ENCODE measurements around the gene USP10. TPM values are rescaled to one million over a fixed set of nuclear protein-coding genes. Genes with fewer than 3 reads are reported as not detected.

USP10 gene
- total and polyA plus RNA-seq, 4 donors: 28.2 to 46.1 (median 42.0) TPM

DNA sequence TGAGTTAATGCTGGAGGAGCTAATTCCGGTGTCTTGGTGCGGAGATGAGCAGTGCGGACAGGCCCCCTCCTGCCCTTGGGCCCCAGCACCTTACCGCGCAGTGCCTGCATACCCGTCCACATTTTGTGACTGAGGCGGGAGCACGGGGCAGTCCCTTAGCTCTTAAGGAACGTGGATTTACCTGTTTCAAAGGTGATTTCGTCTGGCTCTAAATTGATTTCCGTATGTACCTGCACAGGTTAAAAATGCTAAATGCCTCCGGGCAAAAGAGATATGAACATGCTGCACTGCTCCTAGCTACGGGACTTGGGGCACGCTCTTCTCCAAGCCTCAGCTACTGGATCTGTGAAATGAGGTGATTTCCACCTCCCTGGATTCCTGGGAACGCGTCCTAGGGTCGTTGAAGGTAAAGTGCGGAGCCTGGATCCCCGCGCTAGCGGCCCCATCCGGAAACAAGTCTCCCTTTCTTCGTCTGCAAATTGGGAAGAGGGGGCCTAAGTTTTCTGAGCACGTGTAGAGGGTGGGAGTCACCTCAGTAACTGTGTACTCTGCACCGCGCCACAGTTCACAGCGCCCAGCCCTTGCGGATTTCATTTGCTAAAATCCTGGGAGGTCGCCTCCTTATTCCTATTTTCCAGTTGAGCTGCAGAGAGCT, 119.3 kb downstream of the USP10 start:
- Histone ChIP-seq H3K27me3 (ENCODE audit: control insufficient read depth in 4 of 4, insufficient read depth in 4 of 4, low read length in 3 of 4) (peaks cover 0 to 6% (median 2%) of the 10 kb centered on the region in 4 donors), H3K9ac (ENCODE audit: low read depth in 1 of 2, low read length in 2 of 2) (no peak overlapping the region), H3K36me3 (ENCODE audit: control insufficient read depth in 4 of 4, insufficient read depth in 3 of 4, low read depth in 1 of 4, low read length in 3 of 4) (no peaks in the 10 kb centered on the region), H3K27ac (ENCODE audit: low read depth in 1 of 2, low read length in 2 of 2) (no peak overlapping the region), H3K4me3 (ENCODE audit: low read depth in 1 of 3, low read length in 3 of 3) (no peak overlapping the region), H3K4me1 (ENCODE audit: control insufficient read depth in 4 of 4, insufficient read depth in 4 of 4, low read length in 3 of 4) (peaks cover 0 to 6% (median 4%) of the 10 kb centered on the region in 4 donors), H3K9me3 (ENCODE audit: control insufficient read depth in 4 of 4, low read length in 3 of 4) (no peaks in the 10 kb centered on the region)
- no peak for DNase-seq (ENCODE audit: low spot score)
- 50% methylated on average over 29 of the region's 29 CpGs for WGBS
- TF ChIP-seq FOXA2 (IDR thresholded peaks at IDR 0.05) (no peak), RAD21 (IDR thresholded peaks at IDR 0.05) (no peak), TAF1 (conservative IDR thresholded peaks at IDR 0.05) (no peak), FOXA1 (IDR thresholded peaks at IDR 0.05) (no peak), NR2F2 (IDR thresholded peaks at IDR 0.05) (no peak), SP1 (IDR thresholded peaks at IDR 0.05) (no peak)
- TF ChIP-seq, protein P1, sequence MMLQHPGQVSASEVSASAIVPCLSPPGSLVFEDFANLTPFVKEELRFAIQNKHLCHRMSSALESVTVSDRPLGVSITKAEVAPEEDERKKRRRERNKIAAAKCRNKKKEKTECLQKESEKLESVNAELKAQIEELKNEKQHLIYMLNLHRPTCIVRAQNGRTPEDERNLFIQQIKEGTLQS (IDR thresholded peaks at IDR 0.05): no peak
- TF ChIP-seq, protein P2, sequence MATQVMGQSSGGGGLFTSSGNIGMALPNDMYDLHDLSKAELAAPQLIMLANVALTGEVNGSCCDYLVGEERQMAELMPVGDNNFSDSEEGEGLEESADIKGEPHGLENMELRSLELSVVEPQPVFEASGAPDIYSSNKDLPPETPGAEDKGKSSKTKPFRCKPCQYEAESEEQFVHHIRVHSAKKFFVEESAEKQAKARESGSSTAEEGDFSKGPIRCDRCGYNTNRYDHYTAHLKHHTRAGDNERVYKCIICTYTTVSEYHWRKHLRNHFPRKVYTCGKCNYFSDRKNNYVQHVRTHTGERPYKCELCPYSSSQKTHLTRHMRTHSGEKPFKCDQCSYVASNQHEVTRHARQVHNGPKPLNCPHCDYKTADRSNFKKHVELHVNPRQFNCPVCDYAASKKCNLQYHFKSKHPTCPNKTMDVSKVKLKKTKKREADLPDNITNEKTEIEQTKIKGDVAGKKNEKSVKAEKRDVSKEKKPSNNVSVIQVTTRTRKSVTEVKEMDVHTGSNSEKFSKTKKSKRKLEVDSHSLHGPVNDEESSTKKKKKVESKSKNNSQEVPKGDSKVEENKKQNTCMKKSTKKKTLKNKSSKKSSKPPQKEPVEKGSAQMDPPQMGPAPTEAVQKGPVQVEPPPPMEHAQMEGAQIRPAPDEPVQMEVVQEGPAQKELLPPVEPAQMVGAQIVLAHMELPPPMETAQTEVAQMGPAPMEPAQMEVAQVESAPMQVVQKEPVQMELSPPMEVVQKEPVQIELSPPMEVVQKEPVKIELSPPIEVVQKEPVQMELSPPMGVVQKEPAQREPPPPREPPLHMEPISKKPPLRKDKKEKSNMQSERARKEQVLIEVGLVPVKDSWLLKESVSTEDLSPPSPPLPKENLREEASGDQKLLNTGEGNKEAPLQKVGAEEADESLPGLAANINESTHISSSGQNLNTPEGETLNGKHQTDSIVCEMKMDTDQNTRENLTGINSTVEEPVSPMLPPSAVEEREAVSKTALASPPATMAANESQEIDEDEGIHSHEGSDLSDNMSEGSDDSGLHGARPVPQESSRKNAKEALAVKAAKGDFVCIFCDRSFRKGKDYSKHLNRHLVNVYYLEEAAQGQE (IDR thresholded peaks at IDR 0.05): no peak
- TF ChIP-seq, protein P3, sequence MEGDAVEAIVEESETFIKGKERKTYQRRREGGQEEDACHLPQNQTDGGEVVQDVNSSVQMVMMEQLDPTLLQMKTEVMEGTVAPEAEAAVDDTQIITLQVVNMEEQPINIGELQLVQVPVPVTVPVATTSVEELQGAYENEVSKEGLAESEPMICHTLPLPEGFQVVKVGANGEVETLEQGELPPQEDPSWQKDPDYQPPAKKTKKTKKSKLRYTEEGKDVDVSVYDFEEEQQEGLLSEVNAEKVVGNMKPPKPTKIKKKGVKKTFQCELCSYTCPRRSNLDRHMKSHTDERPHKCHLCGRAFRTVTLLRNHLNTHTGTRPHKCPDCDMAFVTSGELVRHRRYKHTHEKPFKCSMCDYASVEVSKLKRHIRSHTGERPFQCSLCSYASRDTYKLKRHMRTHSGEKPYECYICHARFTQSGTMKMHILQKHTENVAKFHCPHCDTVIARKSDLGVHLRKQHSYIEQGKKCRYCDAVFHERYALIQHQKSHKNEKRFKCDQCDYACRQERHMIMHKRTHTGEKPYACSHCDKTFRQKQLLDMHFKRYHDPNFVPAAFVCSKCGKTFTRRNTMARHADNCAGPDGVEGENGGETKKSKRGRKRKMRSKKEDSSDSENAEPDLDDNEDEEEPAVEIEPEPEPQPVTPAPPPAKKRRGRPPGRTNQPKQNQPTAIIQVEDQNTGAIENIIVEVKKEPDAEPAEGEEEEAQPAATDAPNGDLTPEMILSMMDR (IDR thresholded peaks at IDR 0.05; ENCODE audit: low read depth, low read length, missing input control): no peak

GRCh38 chr16:84819644-84820304, 120.0 kb downstream of the USP10 start, which contains the start of gene CRISPLD2:
Gene CRISPLD2 (plus strand): TSS chr16:84819985. CDS start chr16:84838496, 18,511 bp downstream.
- TF ChIP-seq TAF1 (conservative IDR thresholded peaks at IDR 0.05) (peak; percentile 65), RXRA (IDR thresholded peaks at IDR 0.05) (no peak), ZBTB33 (IDR thresholded peaks at IDR 0.05) (no peak), SP1 (IDR thresholded peaks at IDR 0.05) (peak; percentile 34)
- Histone ChIP-seq H3K27me3 (ENCODE audit: control insufficient read depth in 4 of 4, insufficient read depth in 4 of 4, low read length in 3 of 4) (peaks cover 0 to 6% (median 2%) of the 10 kb centered on the region in 4 donors), H3K9ac (ENCODE audit: low read depth in 1 of 2, low read length in 2 of 2) (peak within 1 kb of the TSS in 1 of 2 donors; percentile 37), H3K27ac (ENCODE audit: low read depth in 1 of 2, low read length in 2 of 2) (peak within 1 kb of the TSS; percentile 65 to 78), H3K9me3 (ENCODE audit: control insufficient read depth in 4 of 4, low read length in 3 of 4) (no peaks in the 10 kb centered on the region), H3K4me1 (ENCODE audit: control insufficient read depth in 4 of 4, insufficient read depth in 4 of 4, low read length in 3 of 4) (peaks cover 0 to 6% (median 4%) of the 10 kb centered on the region in 4 donors), H3K36me3 (ENCODE audit: control insufficient read depth in 4 of 4, insufficient read depth in 3 of 4, low read depth in 1 of 4, low read length in 3 of 4) (no peaks in the 10 kb centered on the region), H3K4me3 (ENCODE audit: low read depth in 1 of 3, low read length in 3 of 3) (peak within 1 kb of the TSS; percentile 37 to 63 (median 49))
- whole genome bisulfite sequencing: 7% methylated on average over 53 of the region's 53 CpGs
- DNase-seq (ENCODE audit: low spot score): peak; percentile 81

All from liver (tissue), 9 donors.